ENCODE measurements around the gene LRRTM4. TPM values are rescaled to one million over a fixed set of nuclear protein-coding genes. Genes with fewer than 3 reads are reported as not detected.

LRRTM4 gene
- polyA plus RNA-seq, 1 donor (not counting 4 experiments of a cell fraction or from before 2014, with no cell fraction given), result not detected

DNA sequence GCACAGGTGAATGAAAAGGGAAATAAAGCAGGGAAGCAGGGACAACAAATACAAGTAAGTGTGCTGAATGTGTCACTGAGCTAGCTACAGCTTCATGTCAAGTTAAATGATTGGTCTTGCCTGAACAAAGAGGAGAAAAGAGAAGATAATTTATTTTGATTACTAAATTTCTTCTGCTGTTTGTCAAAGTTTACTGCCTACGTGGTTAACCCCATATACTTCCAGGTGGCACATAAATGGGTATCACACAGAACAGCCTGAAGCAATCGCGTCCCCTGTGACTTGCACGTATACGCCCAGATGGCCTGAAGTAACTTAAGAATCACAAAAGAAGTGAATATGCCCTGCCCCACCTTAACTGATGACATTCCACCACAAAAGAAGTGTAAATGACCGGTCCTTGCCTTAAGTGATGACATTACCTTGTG, 434.2 kb downstream of the LRRTM4 start:
- Histone ChIP-seq H3K9me3 (ENCODE audit: control insufficient read depth, low read depth, low read length) (no peaks in the 10 kb centered on the region), H3K4me1 (ENCODE audit: control insufficient read depth, extremely low read depth, insufficient read depth, low read length) (no peaks in the 10 kb centered on the region), H4K20me1 (ENCODE audit: control insufficient read depth, extremely low read depth, insufficient read depth, low read length) (no peaks in the 10 kb centered on the region), H3K4me2 (ENCODE audit: control insufficient read depth, extremely low read depth, insufficient read depth, low read depth, low read length) (no peak overlapping the region), H3K79me2 (ENCODE audit: control insufficient read depth, insufficient read depth, low read length) (no peaks in the 10 kb centered on the region), H3K9ac (ENCODE audit: control insufficient read depth, extremely low read depth, insufficient read depth, low read length) (no peak overlapping the region), H3K36me3 (ENCODE audit: control insufficient read depth in 2 of 2, extremely low read depth in 1 of 2, insufficient read depth in 2 of 2, low read length in 2 of 2) (no peaks in the 10 kb centered on the region), H3K27ac (ENCODE audit: control insufficient read depth, insufficient read depth, low read length) (no peak overlapping the region), H3K9me1 (ENCODE audit: control insufficient read depth, extremely low read depth, insufficient read depth, low read length) (no peaks in the 10 kb centered on the region), H2AFZ (ENCODE audit: control insufficient read depth, low read length) (no peak overlapping the region), H3K4me3 (ENCODE audit: control insufficient read depth in 2 of 3, extremely low read depth in 1 of 3, insufficient read depth in 2 of 3, low read depth in 1 of 3, low read length in 3 of 3) (no peak overlapping the region), H3K27me3 (ENCODE audit: control insufficient read depth, extremely low read depth, insufficient read depth, low read length) (no peaks in the 10 kb centered on the region)
- no peak for TF ChIP-seq EZH2 (IDR thresholded peaks at IDR 0.05; ENCODE audit: low read length)
- TF ChIP-seq CTCF (optimal IDR thresholded peaks at IDR 0.05 in 1 of 3, IDR thresholded peaks at IDR 0.05 in 1 of 3, conservative IDR thresholded peaks at IDR 0.05 in 1 of 3; ENCODE audit: extremely low read depth in 1 of 3, insufficient read depth in 2 of 3, low read length in 3 of 3), result no peak
- DNase-seq (ENCODE audit: low read depth, low spot score), result no peak
- no peak for FAIRE-seq
- dilution Hi-C loops (cut with MboI; ENCODE audit: extremely low pct_ligation_motif_present, low sequenced_read_pairs), result no loop called here

DNA sequence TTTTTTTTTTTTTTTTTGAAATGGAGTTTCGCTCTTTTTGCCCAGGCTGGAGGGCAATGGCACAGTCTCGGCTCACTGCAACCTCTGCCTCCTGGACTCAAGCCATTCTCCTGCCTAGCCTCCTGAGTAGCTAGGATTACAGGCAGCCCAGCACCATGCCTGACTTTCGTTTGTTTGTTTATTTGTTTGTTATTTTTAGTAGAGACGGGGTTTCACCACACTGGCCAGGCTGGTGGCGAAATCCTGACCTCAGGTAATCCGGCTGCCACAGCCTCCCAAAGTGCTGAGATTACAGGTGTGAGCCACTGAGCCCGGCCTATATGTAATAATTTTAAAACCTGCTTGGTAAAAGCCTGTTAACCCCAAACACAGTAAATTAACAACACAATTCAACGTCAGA, 435.7 kb downstream of the LRRTM4 start:
- no peak overlapping the region for H3K4me2 ChIP-seq (ENCODE audit: control insufficient read depth, extremely low read depth, insufficient read depth, low read depth, low read length)
- no peaks in the 10 kb centered on the region for H3K79me2 ChIP-seq (ENCODE audit: control insufficient read depth, insufficient read depth, low read length)
- no peak overlapping the region for H3K27ac ChIP-seq (ENCODE audit: control insufficient read depth, insufficient read depth, low read length)
- dilution Hi-C loops (cut with MboI; ENCODE audit: extremely low pct_ligation_motif_present, low sequenced_read_pairs), result no loop called here
- H3K9me1 ChIP-seq (ENCODE audit: control insufficient read depth, extremely low read depth, insufficient read depth, low read length), result no peaks in the 10 kb centered on the region
- no peak for FAIRE-seq
- H3K4me1 ChIP-seq (ENCODE audit: control insufficient read depth, extremely low read depth, insufficient read depth, low read length), result no peaks in the 10 kb centered on the region
- TF ChIP-seq EZH2 (IDR thresholded peaks at IDR 0.05; ENCODE audit: low read length) (no peak), CTCF (optimal IDR thresholded peaks at IDR 0.05 in 1 of 3, IDR thresholded peaks at IDR 0.05 in 1 of 3, conservative IDR thresholded peaks at IDR 0.05 in 1 of 3; ENCODE audit: extremely low read depth in 1 of 3, insufficient read depth in 2 of 3, low read length in 3 of 3) (no peak)
- no peaks in the 10 kb centered on the region for H3K36me3 ChIP-seq (ENCODE audit: control insufficient read depth in 2 of 2, extremely low read depth in 1 of 2, insufficient read depth in 2 of 2, low read length in 2 of 2)
- H3K9ac ChIP-seq (ENCODE audit: control insufficient read depth, extremely low read depth, insufficient read depth, low read length), result no peak overlapping the region
- DNase-seq (ENCODE audit: low read depth, low spot score), result no peak
- H3K4me3 ChIP-seq (ENCODE audit: control insufficient read depth in 2 of 3, extremely low read depth in 1 of 3, insufficient read depth in 2 of 3, low read depth in 1 of 3, low read length in 3 of 3), result no peak overlapping the region
- H2AFZ ChIP-seq (ENCODE audit: control insufficient read depth, low read length), result no peak overlapping the region
- no peaks in the 10 kb centered on the region for H3K9me3 ChIP-seq (ENCODE audit: control insufficient read depth, low read depth, low read length)
- H4K20me1 ChIP-seq (ENCODE audit: control insufficient read depth, extremely low read depth, insufficient read depth, low read length), result no peaks in the 10 kb centered on the region
- H3K27me3 ChIP-seq (ENCODE audit: control insufficient read depth, extremely low read depth, insufficient read depth, low read length), result no peaks in the 10 kb centered on the region
